Stimulated activated CD4-positive, alpha-beta T cell treated with anti-CD3 and anti-CD28 coated beads, Interleukin-1b, Interleukin-23, amount 100 ng/mL, for 24 hours (primary cell): ENCODE measurements around the gene SLC22A13.
"Not testable (repeated sequence)": the region's sequence is repeated elsewhere in the genome, so short reads cannot be mapped to it uniquely, and the experiment has no call there.

Experiments
- DNase-seq, 4 experiments: peaks; one replicate each; pipeline ENCODE4 v3.0.0-alpha.2; 2020; ENCODE audit warnings: low read depth in 4 of 4, low spot score in 1 of 4

SLC22A13 gene

DNA sequence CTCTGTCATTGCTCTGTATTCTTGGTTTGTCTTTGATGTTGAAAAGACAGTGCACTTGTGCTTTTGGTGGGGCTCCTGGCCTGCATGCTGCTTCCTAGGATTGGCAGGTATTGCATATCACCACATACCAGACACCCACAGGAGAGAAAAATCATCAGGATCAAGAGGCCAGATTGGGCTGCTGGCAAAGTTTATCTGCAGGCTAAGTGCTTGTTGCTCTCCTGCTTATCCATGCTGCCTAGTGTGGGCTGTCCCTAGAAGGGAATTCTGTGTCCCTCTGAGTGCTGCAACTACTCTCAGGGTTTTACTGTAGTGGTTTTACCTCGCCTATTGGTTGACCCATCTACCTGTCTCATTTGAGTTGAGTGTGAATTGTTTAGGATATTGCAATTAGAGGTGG lies 833 bp upstream of the SLC22A13 start:
- no peak for DNase-seq

DNA sequence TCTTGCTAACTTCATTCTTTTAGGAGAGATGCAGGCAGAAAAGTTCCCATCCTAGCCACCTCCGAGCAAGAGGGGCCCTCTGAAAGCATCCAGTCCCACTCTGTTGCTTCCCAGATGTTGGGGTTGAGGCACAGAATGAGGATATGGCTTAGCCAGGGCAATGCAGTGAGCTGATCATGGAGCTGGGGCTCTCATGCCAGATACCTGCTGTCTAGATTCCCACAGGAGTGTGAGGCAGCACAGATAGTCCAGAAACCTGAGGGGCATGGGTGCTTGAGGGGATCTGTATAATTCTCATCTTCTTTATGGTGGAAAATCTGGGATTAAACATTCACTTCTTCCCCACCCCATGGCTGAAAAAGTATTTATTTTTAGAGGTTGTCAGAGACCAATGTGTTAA lies 1.2 kb downstream of the SLC22A13 start:
- DNase-seq: no peak

DNA sequence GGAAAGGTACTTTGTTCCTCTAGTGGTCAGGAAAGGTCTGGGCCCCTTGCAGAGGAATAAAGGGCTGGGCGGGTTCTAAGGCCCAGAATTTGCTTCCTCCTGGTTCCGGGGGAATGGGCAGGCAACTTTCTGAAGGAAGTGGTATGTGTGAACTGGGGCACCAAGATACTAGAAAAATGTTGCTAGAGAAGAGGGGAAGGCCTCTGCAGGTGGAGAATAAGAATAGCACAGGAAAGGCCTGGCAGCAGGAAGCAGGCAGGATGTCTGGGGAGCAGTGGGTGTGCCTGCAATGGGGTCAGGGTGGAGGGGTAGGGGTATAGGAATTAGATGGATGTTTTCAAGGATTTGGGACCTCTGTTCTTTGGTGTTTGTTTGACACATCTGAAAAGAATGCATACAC lies 2.0 kb downstream of the SLC22A13 start:
- no peak for DNase-seq

DNA sequence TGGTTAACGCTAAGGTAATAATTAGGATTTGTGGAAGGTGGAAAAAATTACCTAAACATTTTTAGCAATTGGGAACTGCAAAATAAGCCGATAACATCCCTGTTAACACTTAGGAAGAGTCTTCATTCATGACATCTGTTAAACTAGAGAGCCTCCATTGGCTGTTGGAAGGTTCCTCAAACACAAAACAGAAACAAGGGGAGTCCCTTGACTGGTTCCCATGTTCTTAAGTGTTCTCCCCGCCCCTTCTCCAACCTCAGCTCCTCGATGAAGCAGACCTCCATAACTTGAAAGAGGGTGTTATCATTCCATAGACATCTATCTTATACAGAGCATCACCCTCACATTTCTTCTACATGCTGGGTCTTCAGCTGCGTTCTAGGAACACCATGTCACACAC lies 2.5 kb downstream of the SLC22A13 start:
- no peak for DNase-seq

DNA sequence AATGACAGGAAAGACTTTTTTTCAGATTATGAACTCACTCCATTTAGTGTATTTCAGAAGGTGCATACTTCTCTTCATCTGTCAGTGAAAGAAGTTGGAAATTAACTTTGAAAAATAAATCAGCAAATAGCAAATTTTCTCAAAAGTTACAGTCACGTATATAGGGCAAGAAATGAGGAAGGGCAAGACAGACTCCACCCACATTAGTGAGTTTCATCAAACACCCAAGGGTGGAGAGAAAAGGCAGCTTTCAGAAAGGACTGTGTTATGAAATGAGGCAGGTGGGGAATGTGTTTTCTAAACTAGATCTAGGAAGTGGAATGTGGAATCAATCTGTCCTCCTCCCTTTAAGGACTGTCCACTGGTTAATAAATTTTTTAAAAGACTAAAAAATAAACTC lies 2.9 kb downstream of the SLC22A13 start:
- DNase-seq: no peak

DNA sequence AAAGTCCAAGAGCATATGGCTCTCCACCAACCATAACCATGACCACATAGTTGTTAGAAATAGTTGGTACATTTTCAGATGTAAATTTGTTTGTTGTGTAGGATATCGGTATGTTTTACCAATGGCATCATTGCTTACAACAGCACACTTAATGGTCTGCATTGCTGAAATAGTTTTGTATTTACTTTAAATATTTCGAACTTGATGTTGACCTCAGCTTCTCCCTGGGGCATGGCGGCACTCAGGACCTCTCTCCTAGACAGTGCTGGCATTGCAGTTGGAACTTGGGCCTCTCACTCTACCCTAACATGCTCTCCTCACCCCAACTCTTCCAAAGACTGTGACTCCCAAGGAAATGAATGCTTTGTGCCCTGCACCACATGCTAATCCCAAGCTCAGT lies 5.0 kb downstream of the SLC22A13 start:
- no peak for DNase-seq

DNA sequence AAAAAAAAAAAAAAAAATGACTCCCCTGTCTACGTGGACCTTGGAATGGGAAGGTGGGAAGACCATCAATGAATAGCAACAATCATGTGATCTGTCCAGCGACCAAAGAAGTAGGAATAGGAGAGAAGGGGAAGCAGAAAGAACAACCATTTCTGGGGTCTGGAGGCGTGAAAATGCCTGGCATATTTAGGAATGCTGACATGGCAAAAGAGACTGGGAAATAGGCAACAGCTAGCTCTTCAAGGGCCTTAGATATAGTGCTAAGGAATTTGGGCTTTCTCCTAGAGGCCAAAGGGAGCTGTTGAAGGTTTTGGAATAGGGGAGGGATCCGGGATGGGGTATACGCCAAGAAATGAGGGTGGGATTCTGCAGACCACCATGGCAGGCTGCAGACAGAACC lies 5.9 kb downstream of the SLC22A13 start:
- no peak for DNase-seq

DNA sequence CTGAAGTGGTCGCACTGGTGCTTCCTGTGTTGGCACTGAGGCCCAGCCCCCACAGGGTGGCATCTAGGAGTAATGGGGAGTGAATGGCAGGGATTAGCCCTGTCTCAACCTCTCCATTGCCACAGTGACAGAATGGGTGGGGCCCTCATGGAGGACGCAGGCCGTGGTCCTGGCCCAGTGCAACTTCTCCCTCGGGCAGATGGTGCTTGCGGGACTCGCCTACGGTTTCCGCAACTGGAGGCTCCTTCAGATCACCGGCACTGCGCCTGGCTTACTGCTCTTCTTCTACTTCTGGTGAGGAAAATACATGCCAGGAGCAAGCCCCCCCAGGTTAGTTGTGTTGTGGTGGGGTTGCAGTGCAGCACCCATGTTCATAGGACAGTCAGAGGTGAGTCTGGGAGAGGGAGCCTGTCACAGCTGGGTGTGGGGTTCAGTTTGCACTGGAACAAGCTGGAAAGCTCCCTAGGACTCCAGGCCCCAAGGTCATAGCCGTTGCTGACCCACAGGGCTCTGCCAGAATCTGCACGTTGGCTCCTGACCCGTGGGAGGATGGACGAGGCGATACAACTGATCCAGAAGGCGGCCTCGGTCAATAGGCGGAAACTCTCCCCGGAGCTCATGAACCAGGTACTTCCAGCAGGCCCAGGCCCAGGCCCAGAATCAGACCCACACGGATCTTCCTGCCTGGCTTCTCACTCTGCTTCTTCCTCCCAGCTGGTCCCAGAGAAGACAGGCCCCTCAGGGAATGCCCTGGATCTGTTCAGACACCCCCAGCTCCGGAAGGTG lies 9.4 kb downstream of the SLC22A13 start:
- DNase-seq: no peak

DNA sequence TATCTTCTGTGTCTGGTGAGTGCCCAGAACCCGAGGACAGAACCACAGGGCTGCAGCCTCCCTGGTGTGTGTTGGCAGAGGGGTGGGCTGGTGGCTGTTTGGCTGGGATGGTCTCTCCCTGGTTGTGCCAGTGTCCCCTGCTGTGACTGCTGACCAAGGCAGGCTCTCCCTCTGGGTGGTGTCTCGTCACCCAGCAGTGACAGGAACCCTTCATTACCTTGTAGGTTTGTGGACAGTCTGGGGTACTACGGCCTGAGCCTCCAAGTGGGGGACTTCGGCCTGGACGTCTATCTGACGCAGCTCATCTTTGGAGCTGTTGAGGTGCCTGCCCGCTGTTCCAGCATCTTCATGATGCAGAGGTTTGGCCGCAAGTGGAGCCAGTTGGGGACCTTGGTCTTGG lies 10.0 kb downstream of the SLC22A13 start:
- no peak for DNase-seq

DNA sequence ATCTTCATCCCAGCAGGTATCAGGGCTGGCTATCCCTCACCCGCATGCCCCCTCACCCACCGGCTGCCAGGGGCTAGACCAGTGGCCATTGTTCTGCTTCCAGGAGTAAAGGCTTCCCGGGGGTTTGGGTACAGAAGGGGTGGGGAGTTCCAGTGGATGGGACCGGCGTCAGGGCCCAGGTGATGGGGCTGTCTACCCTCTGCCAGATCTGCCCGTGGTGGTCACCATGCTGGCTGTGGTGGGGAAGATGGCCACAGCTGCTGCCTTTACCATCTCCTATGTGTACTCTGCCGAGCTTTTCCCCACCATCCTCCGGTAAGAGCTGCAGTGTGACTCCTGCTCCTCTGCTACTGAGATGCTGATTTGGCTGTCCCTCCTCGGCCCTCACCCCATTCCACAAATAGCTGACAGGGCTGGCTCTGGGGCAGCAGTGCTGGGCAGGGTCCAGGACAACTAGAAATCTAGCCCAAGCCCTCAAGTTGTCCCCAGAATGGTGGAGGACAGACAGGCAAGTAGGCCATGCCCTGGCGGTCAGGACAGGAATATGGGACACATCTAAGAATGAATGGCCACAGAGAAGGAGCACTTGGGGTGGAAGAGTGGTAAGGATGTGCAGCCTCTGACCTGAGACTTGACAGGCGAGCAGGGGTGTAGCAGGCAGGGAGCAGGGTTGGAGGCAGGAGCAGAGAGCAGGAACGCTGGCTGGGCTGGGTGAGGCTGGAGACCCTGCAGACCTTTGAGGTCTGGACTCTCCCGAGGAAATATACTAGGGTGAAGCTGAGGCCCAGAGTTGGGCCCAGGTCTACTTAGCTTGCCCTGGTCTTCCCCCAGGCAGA lies 10.7 kb downstream of the SLC22A13 start:
- DNase-seq: no peak

DNA sequence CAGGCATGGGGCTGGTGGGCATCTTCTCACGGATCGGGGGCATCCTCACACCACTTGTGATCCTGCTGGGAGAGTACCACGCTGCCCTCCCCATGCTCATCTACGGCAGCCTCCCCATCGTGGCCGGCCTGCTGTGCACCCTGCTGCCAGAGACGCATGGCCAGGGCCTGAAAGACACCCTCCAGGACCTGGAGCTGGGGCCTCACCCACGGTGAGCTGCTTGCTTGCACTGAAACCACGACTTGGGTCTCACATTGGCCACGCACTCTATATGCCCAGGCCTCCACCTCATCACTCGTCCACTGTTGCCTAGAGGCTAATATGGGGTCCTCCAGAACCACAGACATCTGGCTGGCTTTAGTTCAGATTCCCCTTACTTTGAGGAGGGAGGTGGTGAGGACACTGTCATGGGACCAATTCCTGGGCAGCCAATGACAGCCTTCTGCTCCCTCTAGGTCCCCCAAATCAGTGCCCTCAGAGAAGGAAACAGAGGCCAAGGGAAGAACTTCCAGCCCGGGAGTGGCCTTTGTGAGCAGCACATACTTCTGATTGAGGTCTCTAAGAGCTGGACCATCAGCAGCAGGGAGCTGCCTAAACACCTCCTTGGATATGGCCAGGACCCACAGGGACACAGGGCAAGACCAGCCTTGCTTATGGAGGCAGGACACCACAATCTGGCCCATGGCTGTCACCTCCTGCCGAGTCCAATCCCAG lies 11.5 kb downstream of the SLC22A13 start:
- DNase-seq: no peak

DNA sequence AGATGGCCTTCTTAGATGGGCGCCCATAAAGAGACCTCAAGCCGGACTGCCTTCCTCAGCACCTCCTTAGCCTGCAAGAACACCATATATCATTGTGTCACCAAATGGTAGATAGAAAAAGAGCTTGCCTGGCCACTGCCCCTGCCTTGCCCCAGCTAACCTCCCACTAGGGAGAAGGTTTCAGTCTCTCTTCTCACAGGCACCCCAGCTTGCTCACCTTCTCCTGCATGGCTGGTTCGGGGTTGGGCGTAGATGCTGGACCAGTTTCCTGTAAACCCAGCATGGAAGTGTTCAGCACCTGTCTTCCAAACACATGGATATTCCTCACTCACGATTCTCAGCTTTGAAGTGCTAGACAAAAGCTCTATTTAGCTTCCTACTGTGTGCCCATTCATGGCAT lies 13.2 kb downstream of the SLC22A13 start:
- DNase-seq: no peak

DNA sequence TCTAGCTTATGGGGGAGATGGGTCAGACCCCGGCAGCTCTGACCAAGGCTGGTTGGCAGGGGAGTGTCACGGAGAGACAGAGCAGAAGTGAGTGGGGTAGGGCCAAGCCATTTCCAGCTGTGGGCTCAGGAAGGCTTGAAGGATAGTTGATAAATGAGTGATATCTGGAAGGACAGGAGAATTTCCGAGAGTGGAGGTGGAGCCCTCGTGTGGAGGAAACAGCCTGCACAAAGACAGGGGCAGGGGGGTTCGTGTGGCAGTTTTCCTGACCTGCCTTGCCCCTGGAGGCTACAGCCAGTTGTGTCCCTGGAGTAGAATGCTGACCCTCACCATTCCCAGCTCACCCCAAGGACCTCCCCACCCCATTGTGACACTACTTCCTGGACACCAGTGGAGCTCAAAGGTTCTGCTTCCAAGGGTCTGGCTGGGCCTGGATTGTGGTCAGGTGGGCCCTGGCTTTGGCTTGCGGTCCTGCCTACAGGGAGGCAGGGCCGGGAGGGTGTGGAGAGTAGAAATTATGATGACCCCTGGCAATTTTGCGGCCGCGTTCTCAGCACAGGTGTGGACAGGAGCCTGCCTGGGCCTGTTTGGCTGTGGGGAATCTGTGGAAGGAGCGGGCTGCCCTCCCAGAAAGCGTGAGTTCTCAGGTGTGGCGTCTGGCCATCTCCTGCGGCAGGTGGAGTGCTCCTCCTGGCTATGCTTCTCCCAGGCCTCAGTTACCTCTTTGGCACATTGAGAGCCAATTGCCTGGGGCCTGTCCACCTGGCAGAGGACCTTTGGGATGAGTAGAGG lies 16.5 kb downstream of the SLC22A13 start, which contains the start of gene SLC22A14:
SLC22A14 (plus strand) TSS at position 400 of the 792 bp plus-strand sequence. CDS start 23,733 bp downstream, outside the sequence.
- DNase-seq: no peak

DNA sequence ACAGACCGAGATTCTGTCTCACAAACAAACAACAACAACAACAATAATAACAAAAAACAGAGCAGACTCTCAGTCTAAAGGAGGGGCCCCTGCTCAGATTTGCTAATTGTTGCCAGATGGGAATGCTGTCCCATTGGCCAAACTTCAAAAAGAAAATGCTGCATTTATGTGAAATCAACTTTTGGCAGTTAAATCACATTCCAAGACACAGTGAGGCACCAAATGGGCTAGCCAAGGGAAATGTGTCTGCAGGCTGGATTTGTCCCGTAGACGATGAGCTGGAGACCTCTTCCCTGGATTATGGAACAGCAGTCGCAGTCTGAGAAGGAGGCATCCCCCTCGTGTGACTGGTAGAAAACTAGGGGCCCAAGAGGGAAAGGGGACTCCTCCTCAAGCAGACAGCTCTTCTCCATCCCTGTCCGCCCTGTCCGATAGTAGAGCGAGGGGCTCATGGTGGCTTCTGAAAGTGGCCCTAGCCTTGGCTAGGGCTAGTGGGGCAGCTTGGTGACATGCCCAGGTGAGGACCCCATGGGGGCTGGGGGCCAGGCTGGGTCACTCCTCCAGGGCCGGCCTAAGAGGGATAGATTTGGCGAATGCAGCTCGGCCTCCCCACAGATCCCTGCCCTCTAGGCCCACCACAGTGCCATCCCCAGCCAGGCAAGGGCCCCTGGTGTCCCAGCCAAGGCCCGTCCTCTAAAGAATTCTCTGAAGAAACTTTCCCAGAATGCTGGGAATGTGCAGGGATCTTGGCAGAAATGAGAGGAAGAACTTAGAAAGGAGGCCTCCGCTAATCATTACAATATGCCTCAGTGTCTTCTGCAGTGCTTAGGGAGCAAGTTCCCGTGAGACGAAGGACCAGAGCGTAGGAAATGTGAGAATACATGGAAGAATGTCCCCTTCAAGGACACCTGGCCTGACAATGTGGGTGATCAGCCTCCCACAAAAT lies 18.5 kb downstream of the SLC22A13 start:
- no peak for DNase-seq

DNA sequence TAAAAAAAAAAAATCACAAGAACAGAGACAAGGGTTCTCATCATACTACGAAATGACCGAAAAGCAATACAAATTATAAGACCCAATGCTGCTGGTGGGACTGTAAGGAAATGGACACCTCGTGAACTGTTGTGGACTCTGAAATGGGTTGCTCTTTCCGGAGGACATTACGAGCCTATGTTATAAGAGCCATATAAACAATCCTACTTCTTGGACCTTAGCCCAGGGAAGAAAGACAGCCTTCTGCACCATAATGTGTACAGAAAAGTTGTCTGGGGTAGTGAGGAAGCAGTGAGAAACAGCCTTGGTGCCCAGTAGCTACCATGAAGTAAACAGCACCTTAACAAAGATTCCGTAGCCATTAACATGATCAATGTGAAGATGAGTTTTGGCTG lies 19.1 kb downstream of the SLC22A13 start:
- DNase-seq: no peak

DNA sequence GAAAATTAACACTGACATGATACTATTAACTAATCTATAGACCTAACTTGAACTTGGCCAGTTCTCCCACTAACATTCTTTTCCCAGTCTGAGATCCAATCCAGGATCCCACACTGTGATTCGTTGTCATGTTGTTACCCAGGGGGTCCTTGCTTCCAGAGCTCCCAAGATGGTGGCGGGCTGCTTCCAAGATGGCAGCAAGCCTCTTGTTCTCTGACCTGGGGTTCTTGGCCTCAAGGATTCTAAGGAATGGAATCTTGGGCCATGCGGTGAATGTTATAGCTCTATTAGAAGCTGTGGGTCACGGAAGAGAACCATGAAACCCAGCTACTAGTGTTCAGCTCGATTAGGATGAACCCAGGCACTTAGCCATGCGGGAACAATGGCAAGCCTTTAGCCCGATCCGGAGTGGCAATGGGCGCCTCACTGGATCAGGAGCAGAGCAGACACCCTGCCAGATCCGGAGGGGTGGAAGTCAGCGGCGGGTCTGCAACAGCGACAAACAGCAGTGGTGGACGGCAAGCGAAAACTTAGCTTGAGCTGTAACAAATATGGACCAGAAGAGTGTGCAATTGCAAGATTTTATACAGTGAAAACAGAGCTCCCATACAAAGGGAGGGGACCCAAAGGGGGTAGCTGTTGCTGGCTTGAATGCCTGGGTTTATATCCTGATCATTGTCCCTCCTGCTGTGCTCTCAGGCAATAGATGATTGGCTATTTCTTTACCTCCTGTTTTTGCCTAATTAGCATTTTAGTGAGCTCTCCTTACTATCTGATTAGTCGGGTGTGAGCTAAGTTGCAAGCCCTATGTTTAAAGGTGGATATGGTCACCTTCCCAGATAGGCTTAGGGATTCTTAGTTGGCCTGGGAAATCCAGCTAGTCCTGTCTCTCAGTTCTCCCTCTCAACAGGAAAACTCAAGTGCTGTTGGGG lies 23.9 kb downstream of the SLC22A13 start:
- not testable (repeated sequence) for DNase-seq

DNA sequence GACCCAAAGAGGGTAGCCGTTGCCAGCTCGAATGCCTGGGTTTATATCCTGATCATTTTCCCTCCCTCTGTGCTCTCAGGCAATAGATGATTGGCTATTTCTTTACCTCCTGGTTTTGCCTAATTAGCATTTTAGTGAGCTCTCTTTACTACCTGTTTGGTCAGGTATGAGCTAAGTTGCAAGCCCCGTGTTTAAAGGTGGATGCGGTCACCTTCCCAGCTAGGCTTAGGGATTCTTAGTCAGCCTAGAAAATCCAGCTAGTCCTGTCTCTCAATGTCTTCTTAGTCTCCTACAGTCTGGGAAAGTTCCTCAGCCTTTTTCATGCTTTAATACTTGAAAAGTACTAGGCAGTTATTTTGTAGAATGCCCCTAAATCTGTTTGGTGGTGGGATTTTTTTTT lies 31.4 kb downstream of the SLC22A13 start:
- DNase-seq: not testable (repeated sequence)

DNA sequence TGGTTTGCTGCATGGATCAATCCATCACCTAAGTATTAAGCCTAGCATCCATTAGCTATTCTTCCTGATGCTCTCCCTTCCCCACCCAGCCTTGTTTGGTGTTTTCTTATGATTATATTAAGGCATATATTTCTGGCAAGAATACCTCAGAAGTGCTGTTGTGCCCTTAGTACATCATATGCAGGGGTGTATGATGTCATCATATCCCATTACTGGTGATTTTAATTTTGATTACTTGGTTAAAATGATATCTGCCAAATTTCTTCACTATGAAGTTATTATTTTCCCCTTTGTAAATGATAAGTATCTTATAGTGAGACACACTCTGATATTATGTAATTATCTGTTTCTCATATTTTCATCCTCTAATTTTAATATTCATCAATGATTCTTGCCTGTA lies 31.9 kb downstream of the SLC22A13 start:
- no peak for DNase-seq
